Calu3 (cell line): ENCODE data around the gene CCDC183. TPM values are rescaled to one million over a fixed set of nuclear protein-coding genes. Genes with fewer than 3 reads are reported as not detected.
"Not testable (repeated sequence)": the region's sequence is repeated elsewhere in the genome, so short reads cannot be mapped to it uniquely, and the experiment has no call there.

Experiments
- BruUV-seq: library from RNA; stranded (reverse); fragments of 400-500 nt; replicated peaks from 2 replicates; lab custom pipeline; 2021; lab: Mats Ljungman, UMichigan
- CTCF ChIA-PET: fragments of 300-600 bp; sonication (Branson Sonifier 250); formaldehyde crosslinking; loops from one replicate; lab custom pipeline; 2022; ENCODE audit warnings: antibody characterized with exemption; lab: Charles Lee
- DNase-seq: peaks from one replicate; pipeline ENCODE4 v3.0.0; 2022
- H3K27ac Mint-ChIP-seq: one replicate; pipeline ENCODE4 v1.8.0; 2022; ENCODE audit warnings: mixed read lengths; ENCODE audit not compliant: unreplicated experiment
- H3K27me3 Mint-ChIP-seq: one replicate; pipeline ENCODE4 v1.8.0; 2022; ENCODE audit warnings: mixed read lengths; ENCODE audit not compliant: unreplicated experiment
- H3K36me3 Mint-ChIP-seq: one replicate; pipeline ENCODE4 v1.8.0; 2022; ENCODE audit warnings: mild to moderate bottlenecking, moderate library complexity, mixed read lengths; ENCODE audit not compliant: insufficient read depth, unreplicated experiment
- H3K4me1 Mint-ChIP-seq: one replicate; pipeline ENCODE4 v1.8.0; 2022; ENCODE audit warnings: mild to moderate bottlenecking, low read depth, mixed read lengths; ENCODE audit not compliant: unreplicated experiment
- H3K4me3 Mint-ChIP-seq: one replicate; pipeline ENCODE4 v1.8.0; 2022; ENCODE audit warnings: mild to moderate bottlenecking, low read depth, moderate library complexity, mixed read lengths; ENCODE audit not compliant: unreplicated experiment
- H3K9me3 Mint-ChIP-seq: one replicate; pipeline ENCODE4 v1.8.0; 2022; ENCODE audit warnings: low read depth, mixed read lengths; ENCODE audit not compliant: unreplicated experiment
- intact Hi-C: fragments of 100-400 bp; cut with micrococcal nuclease; formaldehyde crosslinking; loops from one replicate; pipeline ENCODE4 v1.10.0; 2022; ENCODE audit not compliant: unreplicated experiment
- total RNA-seq: library from RNA; stranded (reverse); gene quantifications from 2 replicates; pipeline ENCODE4 v1.2.3, GENCODE V29; 2022
- TF ChIP-seq, protein P1 (sequence below): fragments of 200-600 bp; IDR thresholded peaks from one replicate; pipeline ENCODE4 v1.8.0; 2022; ENCODE audit warnings: antibody characterized with exemption; ENCODE audit not compliant: unreplicated experiment

The CCDC183 gene
- total RNA-seq, 1 experiment from 2014 or later = 0.38 TPM

DNA sequence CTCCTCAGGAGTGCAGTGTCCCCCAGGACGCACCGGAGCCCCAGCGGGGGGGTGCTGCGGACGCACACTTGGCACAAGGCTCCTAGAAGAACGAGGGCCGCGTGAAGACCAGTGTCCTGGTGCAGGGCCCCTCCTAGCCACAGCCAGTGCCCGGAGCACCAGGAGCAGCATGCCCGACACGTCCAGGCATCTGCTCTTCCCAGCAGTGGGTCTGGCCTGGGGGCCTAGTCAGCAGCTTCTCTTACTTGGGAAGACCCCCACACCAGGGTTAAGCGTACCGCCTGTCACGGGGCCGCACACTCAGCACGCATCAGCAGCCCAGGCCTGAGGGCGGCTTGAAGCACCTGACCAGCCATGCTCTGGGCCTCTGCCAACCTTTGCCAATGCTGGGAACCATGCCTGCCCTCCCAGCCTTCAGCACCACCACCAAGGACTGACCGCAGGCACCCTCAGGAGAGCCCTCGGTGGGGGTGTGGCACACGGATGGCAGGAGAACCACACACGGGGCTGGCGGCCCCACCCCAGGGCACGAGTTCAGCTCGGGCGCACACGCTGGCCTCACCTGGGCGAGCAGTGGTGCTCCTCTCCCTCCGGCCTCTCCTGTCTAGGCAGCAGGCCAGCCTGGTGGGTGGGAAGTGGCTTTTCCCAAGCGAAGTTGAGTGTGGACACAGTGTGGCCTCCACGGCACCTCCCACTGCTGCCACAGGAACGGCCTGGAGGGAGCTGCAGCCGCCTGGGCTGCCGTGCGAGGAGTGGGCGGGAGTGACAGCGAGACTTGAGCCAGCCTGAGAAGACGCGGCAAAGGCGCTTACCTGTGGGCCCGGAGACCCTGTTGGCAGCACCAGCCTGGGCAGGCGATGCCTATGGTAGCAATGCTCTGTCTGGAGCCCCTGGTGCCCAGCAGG lies 34.1 kb downstream of the CCDC183 start:
- Mint-ChIP-seq H3K4me1 (no peaks in the 10 kb centered on the region), H3K9me3 (no peaks in the 10 kb centered on the region), H3K4me3 (no peak overlapping the region), H3K27ac (no peak overlapping the region), H3K36me3 (peaks cover 22% of the 10 kb centered on the region), H3K27me3 (no peaks in the 10 kb centered on the region)
- CTCF ChIA-PET = no interaction called here
- BruUV-seq = no TSS peak
- DNase-seq = no peak
- TF ChIP-seq, protein P1, sequence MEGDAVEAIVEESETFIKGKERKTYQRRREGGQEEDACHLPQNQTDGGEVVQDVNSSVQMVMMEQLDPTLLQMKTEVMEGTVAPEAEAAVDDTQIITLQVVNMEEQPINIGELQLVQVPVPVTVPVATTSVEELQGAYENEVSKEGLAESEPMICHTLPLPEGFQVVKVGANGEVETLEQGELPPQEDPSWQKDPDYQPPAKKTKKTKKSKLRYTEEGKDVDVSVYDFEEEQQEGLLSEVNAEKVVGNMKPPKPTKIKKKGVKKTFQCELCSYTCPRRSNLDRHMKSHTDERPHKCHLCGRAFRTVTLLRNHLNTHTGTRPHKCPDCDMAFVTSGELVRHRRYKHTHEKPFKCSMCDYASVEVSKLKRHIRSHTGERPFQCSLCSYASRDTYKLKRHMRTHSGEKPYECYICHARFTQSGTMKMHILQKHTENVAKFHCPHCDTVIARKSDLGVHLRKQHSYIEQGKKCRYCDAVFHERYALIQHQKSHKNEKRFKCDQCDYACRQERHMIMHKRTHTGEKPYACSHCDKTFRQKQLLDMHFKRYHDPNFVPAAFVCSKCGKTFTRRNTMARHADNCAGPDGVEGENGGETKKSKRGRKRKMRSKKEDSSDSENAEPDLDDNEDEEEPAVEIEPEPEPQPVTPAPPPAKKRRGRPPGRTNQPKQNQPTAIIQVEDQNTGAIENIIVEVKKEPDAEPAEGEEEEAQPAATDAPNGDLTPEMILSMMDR = no peak
- intact Hi-C loops = no loop called here

GRCh38 chr9:136831002-136831719 lies 35.0 kb downstream of the CCDC183 start:
- no peak for DNase-seq
- Mint-ChIP-seq H3K27ac (no peak overlapping the region), H3K4me1 (no peaks in the 10 kb centered on the region), H3K27me3 (no peaks in the 10 kb centered on the region), H3K36me3 (peaks cover 22% of the 10 kb centered on the region), H3K4me3 (no peak overlapping the region), H3K9me3 (no peaks in the 10 kb centered on the region)
- no TSS peak for BruUV-seq
- TF ChIP-seq, protein P1 = no peak
- CTCF ChIA-PET = no interaction called here
- intact Hi-C loops = no loop called here

DNA sequence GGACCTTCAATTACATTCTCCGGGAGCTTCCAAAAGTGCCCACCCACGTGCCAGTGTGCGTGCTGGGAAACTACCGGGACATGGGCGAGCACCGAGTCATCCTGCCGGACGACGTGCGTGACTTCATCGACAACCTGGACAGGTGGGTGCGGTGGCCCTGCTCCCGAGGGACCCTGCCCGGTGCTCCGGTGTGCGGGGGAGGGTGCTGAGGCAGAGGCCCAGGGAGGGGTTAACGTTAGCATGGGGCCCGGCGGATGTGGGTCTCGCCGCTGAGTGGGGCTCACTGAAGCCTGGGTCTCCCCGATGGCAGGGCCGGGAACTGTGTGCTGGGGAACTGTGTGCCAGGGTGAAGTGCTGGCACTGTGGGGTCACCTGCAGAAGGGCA lies 35.6 kb downstream of the CCDC183 start:
- Mint-ChIP-seq H3K27me3 (no peaks in the 10 kb centered on the region), H3K36me3 (peaks cover 22% of the 10 kb centered on the region), H3K4me3 (no peak overlapping the region), H3K27ac (no peak overlapping the region), H3K9me3 (no peaks in the 10 kb centered on the region), H3K4me1 (no peaks in the 10 kb centered on the region)
- intact Hi-C loops = no loop called here
- no peak for DNase-seq
- CTCF ChIA-PET = no interaction called here
- BruUV-seq = no TSS peak
- TF ChIP-seq, protein P1 = no peak

- Mint-ChIP-seq H3K9me3 (no peaks in the 10 kb centered on the region), H3K27ac (no peak overlapping the region), H3K27me3 (no peaks in the 10 kb centered on the region), H3K4me3 (no peak overlapping the region), H3K4me1 (no peaks in the 10 kb centered on the region), H3K36me3 (peaks cover 22% of the 10 kb centered on the region)
- no peak for DNase-seq
- intact Hi-C loops = no loop called here
- TF ChIP-seq, protein P1 = no peak
- CTCF ChIA-PET = no interaction called here
- BruUV-seq = no TSS peak
These were observed 36.4 kb downstream of the CCDC183 start for GRCh38 chr9:136832581-136832980.

GRCh38 chr9:136833381-136834048 lies 37.4 kb downstream of the CCDC183 start:
- H3K4me3 Mint-ChIP-seq, BruUV-seq, H3K27me3 Mint-ChIP-seq, CTCF ChIA-PET, H3K27ac Mint-ChIP-seq, H3K4me1 Mint-ChIP-seq, DNase-seq, H3K9me3 Mint-ChIP-seq, intact Hi-C loops: not testable (repeated sequence)
- peaks cover 20% of the 10 kb centered on the region for H3K36me3 Mint-ChIP-seq
